BLaER1 treated with 17β-estradiol and CSF1 and Interleukin-3, amounts not matched to agents 10 nM and 100 nM (cell line): Measurements from ENCODE around the gene RITA1.

ENCODE experiments used
- H3K27ac ChIP-seq, 11 experiments: shearing (Covaris generic); formaldehyde crosslinking; 2 replicates each; pipeline ENCODE4 v1.8.1; 2022
- H3K27me3 ChIP-seq, 11 experiments: shearing (Covaris generic); formaldehyde crosslinking; 2 replicates each; pipeline ENCODE4 v1.8.1; 2022
- H3K36me3 ChIP-seq, 11 experiments: shearing (Covaris generic); formaldehyde crosslinking; 2 replicates each; pipeline ENCODE4 v1.8.1; 2022
- H3K4me1 ChIP-seq, 10 experiments: shearing (Covaris generic); formaldehyde crosslinking; 2 replicates each; pipeline ENCODE4 v1.8.1; 2022
- H3K4me2 ChIP-seq, 11 experiments: shearing (Covaris generic); formaldehyde crosslinking; 2 replicates each; pipeline ENCODE4 v1.8.1; 2022
- H3K4me3 ChIP-seq, 10 experiments: shearing (Covaris generic); formaldehyde crosslinking; 2 replicates each; pipeline ENCODE4 v1.8.1; 2022
- H3K9ac ChIP-seq, 11 experiments: shearing (Covaris generic); formaldehyde crosslinking; 2 replicates each; pipeline ENCODE4 v1.8.1; 2022
- H3K9me3 ChIP-seq, 11 experiments: shearing (Covaris generic); formaldehyde crosslinking; replicated peaks in 1 of 11; 2 replicates each; pipeline ENCODE4 v1.8.1; 2022
- H4K20me1 ChIP-seq, 11 experiments: shearing (Covaris generic); formaldehyde crosslinking; 2 replicates each; pipeline ENCODE4 v1.8.1; 2022
- Cebpa-rat ChIP-seq, 11 experiments: shearing (Covaris generic); IDR thresholded peaks; 2 replicates each; pipeline ENCODE4 v1.8.1; 2022

RITA1 gene

DNA sequence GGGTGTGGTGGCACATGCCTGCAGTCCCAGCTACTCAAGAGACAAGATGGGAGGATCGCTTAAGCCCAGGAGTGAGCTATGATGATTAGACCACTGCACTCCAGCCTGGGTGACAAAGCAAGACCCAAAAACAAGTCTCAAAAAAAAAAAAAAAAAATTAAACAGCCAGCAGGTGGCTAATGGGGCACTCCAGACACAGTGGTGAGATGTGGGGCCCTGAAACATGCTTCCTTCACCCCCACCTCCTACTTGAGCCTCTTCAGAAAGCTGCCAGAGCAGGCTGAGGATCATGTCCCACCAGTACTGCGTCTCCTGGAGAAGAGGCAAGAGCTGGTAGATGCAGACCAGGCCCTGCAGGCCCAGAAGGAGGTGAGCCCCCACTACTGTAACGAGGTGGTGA, 33.9 kb upstream of the RITA1 start:
- Histone ChIP-seq H3K4me1 (peaks cover 32 to 70% (median 53%) of the 10 kb centered on the region in 10 experiments), H3K27ac (no peak overlapping the region), H3K36me3 (peaks cover 0 to 5% (median 2%) of the 10 kb centered on the region in 11 experiments; a peak in 4 of 22 replicates), H3K27me3 (peaks cover 52 to 62% (median 55%) of the 10 kb centered on the region in 11 experiments), H4K20me1 (peaks cover 0 to 48% (median 31%) of the 10 kb centered on the region in 11 experiments; a peak in 17 of 22 replicates), H3K4me2 (peak overlapping the region in 4 of 11 experiments; percentile 93 to 98 (median 95); a peak in 6 of 22 replicates), H3K4me3 (no peak overlapping the region), H3K9ac (no peak overlapping the region), H3K9me3 (peaks cover 0 to 8% (median 0%) of the 10 kb centered on the region in 11 experiments; a peak in 7 of 22 replicates)
- no peak for TF ChIP-seq Cebpa-rat (IDR thresholded peaks at IDR 0.05)

DNA sequence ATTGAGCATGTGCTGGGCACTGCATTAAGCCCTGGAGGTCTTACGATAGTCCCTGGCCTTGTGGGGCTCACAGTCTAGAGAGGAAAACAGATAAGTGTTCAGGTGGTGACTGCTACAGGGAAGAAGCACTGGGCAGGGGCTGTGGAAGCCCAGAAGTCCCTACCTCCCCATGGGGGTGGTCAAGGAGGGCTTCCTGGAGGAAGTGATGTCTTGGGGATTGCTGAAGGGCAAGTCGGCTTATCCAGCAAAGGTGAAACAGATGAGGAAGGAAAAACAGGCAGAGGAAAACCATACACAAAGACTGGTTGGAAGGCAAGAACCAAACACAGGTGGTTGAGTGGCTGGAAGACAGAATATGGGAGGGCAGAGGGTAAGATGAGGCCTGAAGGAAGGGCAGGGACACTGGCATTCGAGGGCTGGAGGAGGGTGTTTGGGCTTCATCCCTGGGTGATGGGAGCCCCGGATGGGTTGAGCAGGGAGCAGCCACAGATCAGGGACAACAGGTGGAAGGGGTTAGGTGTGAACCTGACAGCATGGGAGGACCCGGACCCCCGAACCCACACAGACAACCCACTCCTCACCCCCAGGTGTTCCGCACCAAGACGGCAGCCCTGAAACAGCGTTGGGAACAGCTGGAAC, 33.2 kb upstream of the RITA1 start:
- Histone ChIP-seq H3K4me1 (peaks cover 32 to 73% (median 53%) of the 10 kb centered on the region in 10 experiments), H3K27me3 (peaks cover 59 to 69% (median 62%) of the 10 kb centered on the region in 11 experiments), H4K20me1 (peaks cover 0 to 55% (median 38%) of the 10 kb centered on the region in 11 experiments; a peak in 18 of 22 replicates), H3K27ac (peak overlapping the region in 1 of 11 experiments; percentile 38; a peak in 1 of 22 replicates), H3K9ac (peak overlapping the region in 6 of 11 experiments; percentile 30 to 72 (median 64); a peak in 9 of 22 replicates), H3K4me3 (peak overlapping the region; percentile 51 to 68 (median 54); a peak in 19 of 20 replicates), H3K36me3 (peaks cover 2 to 12% (median 7%) of the 10 kb centered on the region in 11 experiments; a peak in 21 of 22 replicates), H3K9me3 (peaks cover 0 to 2% (median 0%) of the 10 kb centered on the region in 11 experiments; a peak in 4 of 22 replicates), H3K4me2 (peak overlapping the region; percentile 86 to 99 (median 93))
- no peak for TF ChIP-seq Cebpa-rat (IDR thresholded peaks at IDR 0.05)

- peaks cover 32 to 81% (median 60%) of the 10 kb centered on the region in 10 experiments for H3K4me1 ChIP-seq
- no peak for TF ChIP-seq Cebpa-rat (IDR thresholded peaks at IDR 0.05)
- H4K20me1 ChIP-seq = peaks cover 0 to 63% (median 46%) of the 10 kb centered on the region in 11 experiments; a peak in 18 of 22 replicates
- H3K4me3 ChIP-seq = peak overlapping the region; percentile 51 to 68 (median 54)
- peak overlapping the region in 4 of 11 experiments; percentile 13 to 48 (median 35); a peak in 3 of 22 replicates for H3K27ac ChIP-seq
- peaks cover 62 to 77% (median 70%) of the 10 kb centered on the region in 11 experiments for H3K27me3 ChIP-seq
- H3K36me3 ChIP-seq = peaks cover 10 to 20% (median 15%) of the 10 kb centered on the region in 11 experiments
- H3K4me2 ChIP-seq = peak overlapping the region; percentile 86 to 99 (median 93)
- no peaks in the 10 kb centered on the region for H3K9me3 ChIP-seq
- H3K9ac ChIP-seq = peak overlapping the region in 9 of 11 experiments; percentile 9 to 72 (median 54); a peak in 17 of 22 replicates
These were observed 32.4 kb upstream of the RITA1 start for GRCh38 chr12:113152835-113153814.

GRCh38 chr12:113154351-113154973, 31.1 kb upstream of the RITA1 start:
- no peak overlapping the region for H3K27ac ChIP-seq
- peak overlapping the region in 6 of 11 experiments; percentile 0 to 62 (median 25); a peak in 7 of 22 replicates for H3K9ac ChIP-seq
- H4K20me1 ChIP-seq = peaks cover 0 to 77% (median 59%) of the 10 kb centered on the region in 11 experiments; a peak in 19 of 22 replicates
- H3K9me3 ChIP-seq = no peaks in the 10 kb centered on the region
- H3K27me3 ChIP-seq = peaks cover 62 to 77% (median 72%) of the 10 kb centered on the region in 11 experiments
- TF ChIP-seq Cebpa-rat (IDR thresholded peaks at IDR 0.05) = no peak
- H3K4me1 ChIP-seq = peaks cover 32 to 87% (median 70%) of the 10 kb centered on the region in 10 experiments
- H3K4me2 ChIP-seq = peak overlapping the region; percentile 86 to 99 (median 93)
- H3K4me3 ChIP-seq = peak overlapping the region; percentile 22 to 59 (median 42); a peak in 17 of 20 replicates
- H3K36me3 ChIP-seq = peaks cover 23 to 34% (median 28%) of the 10 kb centered on the region in 11 experiments

GRCh38 chr12:113155060-113155459, 30.5 kb upstream of the RITA1 start:
- Histone ChIP-seq H3K9ac (peak overlapping the region in 2 of 11 experiments; percentile 4 to 32; a peak in 2 of 22 replicates), H3K27ac (no peak overlapping the region), H3K27me3 (peaks cover 62 to 77% (median 72%) of the 10 kb centered on the region in 11 experiments), H3K9me3 (no peaks in the 10 kb centered on the region), H4K20me1 (peaks cover 0 to 83% (median 65%) of the 10 kb centered on the region in 11 experiments; a peak in 20 of 22 replicates), H3K36me3 (peaks cover 29 to 39% (median 34%) of the 10 kb centered on the region in 11 experiments), H3K4me1 (peaks cover 27 to 87% (median 70%) of the 10 kb centered on the region in 10 experiments), H3K4me2 (peak overlapping the region; percentile 86 to 99 (median 93)), H3K4me3 (peak overlapping the region in 1 of 10 experiments; percentile 59; a peak in 2 of 20 replicates)
- no peak for TF ChIP-seq Cebpa-rat (IDR thresholded peaks at IDR 0.05)

DNA sequence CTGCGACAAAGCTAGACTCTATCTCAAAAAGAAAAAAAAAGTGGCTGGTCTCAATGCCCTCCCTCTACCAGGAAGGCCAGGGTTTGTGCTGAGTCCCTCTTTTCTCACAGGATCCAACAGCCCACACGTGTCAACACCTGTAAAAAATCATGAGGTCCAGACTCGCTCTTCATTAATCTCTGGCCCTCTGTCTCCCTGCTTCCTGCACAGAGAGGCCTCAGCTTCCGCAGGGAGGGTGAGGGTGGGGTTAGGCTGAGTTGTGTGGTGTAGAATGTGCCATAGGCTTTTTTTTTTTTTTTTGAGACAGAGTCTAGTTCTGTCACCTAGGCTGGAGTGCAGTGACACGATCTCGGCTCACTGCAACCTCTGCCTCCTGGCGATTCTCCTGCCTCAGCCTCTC, 29.9 kb upstream of the RITA1 start:
- Histone ChIP-seq H3K27ac (no peak overlapping the region), H3K4me3 (no peak overlapping the region), H3K4me1 (peaks cover 27 to 87% (median 71%) of the 10 kb centered on the region in 10 experiments), H3K4me2 (peak overlapping the region in 10 of 11 experiments; percentile 1 to 99 (median 93); a peak in 17 of 22 replicates), H3K9ac (0 out of 22 replicates have a peak overlapping the region, but pooled peaks of 3 of the 11 experiments have one; percentile 4 to 32 (median 13)), H3K9me3 (no peaks in the 10 kb centered on the region), H3K36me3 (peaks cover 35 to 45% (median 40%) of the 10 kb centered on the region in 11 experiments), H4K20me1 (peaks cover 0 to 88% (median 71%) of the 10 kb centered on the region in 11 experiments; a peak in 20 of 22 replicates), H3K27me3 (peaks cover 62 to 76% (median 71%) of the 10 kb centered on the region in 11 experiments)
- TF ChIP-seq Cebpa-rat (IDR thresholded peaks at IDR 0.05) = no peak

DNA sequence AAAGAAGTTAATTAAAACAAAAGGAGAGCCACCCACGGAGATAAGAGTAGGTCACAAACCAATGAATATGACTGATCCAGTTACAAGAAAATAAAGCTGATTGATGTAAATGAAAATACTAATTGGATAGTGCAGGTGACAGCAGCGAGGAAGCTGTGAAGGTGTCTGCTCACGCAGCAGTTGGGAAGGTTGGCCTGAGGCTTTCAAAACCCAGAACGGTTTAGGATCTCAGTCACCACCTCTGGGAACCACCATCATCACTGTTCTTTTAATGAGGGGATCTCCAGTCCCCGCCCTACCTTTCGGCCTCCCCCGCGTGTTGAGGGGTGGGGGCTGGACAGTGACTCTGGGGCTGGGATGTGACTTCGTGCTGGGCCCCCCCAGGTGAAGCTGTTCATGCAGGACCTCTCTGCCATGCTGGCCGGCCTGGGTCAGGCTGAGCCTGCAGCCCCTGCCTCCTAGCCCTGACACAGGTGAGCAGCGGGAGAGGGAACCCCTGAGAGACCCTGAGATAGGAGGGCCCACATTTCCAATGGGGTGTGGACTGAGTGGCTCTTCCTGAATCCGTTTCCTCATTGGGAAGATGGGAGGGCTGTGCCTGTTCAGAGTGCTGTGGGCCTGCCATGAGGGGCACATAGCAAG, 28.2 kb upstream of the RITA1 start:
- Histone ChIP-seq H3K27ac (no peak overlapping the region), H3K4me3 (no peak overlapping the region), H3K27me3 (peaks cover 52 to 61% (median 58%) of the 10 kb centered on the region in 11 experiments), H4K20me1 (peaks cover 0 to 95% (median 79%) of the 10 kb centered on the region in 11 experiments; a peak in 20 of 22 replicates), H3K4me1 (peaks cover 34 to 90% (median 83%) of the 10 kb centered on the region in 10 experiments), H3K36me3 (peaks cover 38 to 49% (median 43%) of the 10 kb centered on the region in 11 experiments), H3K9ac (peak overlapping the region in 2 of 11 experiments; percentile 60 to 68; a peak in 2 of 22 replicates), H3K9me3 (no peaks in the 10 kb centered on the region), H3K4me2 (peak overlapping the region in 6 of 11 experiments; percentile 79 to 94 (median 87); a peak in 8 of 22 replicates)
- TF ChIP-seq Cebpa-rat (IDR thresholded peaks at IDR 0.05) = no peak
